ENCODE measurements around the gene GALNT7.
A peak's percentile ranks its signal among the peaks of the same experiment; 100 is the strongest.
"Not testable (repeated sequence)": the region's sequence is repeated elsewhere in the genome, so short reads cannot be mapped to it uniquely, and the experiment has no call there.

The GALNT7 gene, protein sequence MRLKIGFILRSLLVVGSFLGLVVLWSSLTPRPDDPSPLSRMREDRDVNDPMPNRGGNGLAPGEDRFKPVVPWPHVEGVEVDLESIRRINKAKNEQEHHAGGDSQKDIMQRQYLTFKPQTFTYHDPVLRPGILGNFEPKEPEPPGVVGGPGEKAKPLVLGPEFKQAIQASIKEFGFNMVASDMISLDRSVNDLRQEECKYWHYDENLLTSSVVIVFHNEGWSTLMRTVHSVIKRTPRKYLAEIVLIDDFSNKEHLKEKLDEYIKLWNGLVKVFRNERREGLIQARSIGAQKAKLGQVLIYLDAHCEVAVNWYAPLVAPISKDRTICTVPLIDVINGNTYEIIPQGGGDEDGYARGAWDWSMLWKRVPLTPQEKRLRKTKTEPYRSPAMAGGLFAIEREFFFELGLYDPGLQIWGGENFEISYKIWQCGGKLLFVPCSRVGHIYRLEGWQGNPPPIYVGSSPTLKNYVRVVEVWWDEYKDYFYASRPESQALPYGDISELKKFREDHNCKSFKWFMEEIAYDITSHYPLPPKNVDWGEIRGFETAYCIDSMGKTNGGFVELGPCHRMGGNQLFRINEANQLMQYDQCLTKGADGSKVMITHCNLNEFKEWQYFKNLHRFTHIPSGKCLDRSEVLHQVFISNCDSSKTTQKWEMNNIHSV

DNA sequence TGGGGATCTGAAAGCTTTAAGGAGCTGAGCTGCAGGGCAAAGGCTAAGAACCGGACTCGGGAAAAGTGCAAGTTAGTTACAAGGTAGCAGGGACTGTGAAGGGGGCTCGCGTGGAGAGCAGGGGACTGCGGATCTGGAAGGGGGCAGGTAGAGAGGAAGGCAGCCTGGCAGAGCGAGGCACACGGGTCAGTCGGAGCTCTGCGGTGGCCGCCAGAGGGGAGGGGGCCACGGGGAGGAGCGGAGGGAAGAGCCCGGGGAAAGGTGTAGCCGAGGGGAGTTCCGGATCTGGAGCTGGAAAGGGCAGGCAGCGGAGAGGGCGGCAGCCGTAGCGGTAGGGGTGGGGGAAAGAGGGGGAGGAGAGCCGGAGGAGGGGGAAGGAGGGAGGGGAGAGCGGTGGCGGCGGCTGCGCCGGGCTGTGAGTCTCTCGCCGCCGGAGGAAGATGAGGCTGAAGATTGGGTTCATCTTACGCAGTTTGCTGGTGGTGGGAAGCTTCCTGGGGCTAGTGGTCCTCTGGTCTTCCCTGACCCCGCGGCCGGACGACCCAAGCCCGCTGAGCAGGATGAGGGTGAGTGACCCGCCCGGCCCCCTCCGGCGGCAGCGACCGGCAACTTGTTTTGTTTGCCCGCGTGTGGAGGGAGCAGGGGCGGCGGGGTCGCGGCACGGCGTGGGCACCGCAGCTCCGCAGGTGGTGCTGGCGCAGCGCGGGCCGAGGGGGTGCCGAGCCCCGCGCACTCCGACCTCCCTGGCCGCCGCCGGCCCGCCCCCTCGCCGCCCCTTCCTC lies at the start of gene GALNT7:
Gene GALNT7, plus strand, starts transcription at position 416 of the 782 bp plus-strand sequence. Its CDS starts 25 bp downstream, at position 441.
- peak; percentile 78 for DNase-seq

DNA sequence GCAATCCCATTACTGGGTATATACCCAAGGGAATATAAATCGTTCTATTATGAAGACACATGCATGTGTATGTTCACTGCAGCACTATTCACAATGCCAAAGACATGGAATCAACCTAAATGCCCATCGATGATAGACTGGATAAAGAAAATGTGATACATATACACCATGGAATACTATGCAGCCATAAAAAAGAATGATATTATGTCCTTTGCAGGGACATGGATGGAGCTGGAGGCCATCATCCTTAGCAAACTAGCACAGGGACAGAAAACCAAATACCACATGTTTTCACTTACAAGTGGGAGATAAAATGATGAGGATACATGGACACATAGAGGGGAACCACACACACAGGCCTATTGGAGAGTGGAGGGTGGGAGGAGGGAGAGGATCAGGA lies 49.8 kb upstream of the GALNT7 start:
- DNase-seq, result not testable (repeated sequence)

DNA sequence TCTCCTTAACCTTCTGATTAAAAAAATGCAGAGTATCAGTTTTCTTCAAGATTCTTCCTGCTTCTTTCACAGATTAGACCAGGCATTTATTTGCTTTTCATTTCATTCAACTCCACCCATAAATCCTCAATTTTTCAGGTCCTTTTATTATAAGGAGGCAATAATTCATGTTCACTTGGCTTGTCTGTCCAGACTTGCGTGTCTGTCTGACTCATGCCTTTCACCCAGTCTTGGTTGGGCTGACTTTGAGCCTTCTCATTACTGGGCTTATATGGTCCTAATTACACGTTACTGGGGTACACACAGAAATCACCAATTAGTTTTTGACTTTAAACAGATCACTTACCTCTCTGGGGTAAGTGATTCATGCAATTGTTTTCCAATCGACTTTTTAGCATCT lies 48.8 kb upstream of the GALNT7 start:
- no peak for DNase-seq

DNA sequence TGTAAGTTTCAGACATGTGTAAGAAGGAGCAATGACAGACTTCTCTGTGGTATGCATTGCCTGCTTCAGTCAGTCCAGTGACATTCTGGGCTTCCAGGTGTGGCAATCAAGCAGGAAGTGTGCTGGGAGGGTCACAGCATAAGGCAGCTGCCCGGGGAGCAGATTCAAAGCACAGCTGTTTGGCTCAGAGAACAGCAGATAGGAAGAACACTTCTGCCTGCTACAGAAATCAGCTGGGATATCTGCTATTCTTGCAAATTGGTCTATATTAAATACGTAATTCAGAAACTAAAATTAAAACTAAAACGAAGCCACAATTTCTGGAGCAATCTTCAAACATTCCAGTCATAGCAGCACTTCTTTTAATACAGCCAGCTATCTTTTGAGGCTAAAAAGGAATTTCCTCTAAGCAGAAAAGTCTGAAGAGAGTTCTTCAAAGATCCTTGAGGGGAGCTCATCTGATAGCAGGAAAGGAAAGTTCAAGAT lies 47.5 kb upstream of the GALNT7 start:
- peak; percentile 8 for DNase-seq

DNA sequence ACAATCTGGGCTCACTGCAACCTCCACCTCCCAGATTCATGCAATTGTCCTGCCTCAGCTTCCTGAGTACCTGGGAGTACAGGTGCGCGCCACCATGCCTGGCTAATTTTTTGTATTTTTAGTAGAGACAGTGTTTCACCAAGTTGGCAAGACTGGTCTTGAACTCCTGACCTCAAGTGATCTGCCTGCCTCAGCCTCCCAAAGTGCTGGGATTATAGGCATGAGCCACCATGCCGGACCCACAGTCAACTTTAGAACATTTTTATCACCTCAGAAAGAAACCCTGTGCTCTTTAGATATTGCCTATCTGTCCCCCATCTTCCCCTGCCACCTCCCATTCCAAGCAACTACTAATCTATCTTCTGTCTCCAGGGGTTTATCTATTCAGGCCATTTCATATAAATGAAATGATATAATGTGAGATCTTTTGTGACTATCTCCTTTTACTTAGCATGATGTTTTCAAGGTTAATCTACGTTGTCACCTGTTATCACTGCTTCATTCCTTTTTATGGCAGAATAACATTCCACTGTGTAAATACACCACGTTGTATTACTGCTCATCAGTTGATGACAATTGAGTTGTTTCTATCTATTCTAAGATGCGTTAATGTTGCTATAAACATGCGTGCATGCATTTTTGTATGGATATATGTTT lies 44.3 kb upstream of the GALNT7 start:
- no peak for DNase-seq

DNA sequence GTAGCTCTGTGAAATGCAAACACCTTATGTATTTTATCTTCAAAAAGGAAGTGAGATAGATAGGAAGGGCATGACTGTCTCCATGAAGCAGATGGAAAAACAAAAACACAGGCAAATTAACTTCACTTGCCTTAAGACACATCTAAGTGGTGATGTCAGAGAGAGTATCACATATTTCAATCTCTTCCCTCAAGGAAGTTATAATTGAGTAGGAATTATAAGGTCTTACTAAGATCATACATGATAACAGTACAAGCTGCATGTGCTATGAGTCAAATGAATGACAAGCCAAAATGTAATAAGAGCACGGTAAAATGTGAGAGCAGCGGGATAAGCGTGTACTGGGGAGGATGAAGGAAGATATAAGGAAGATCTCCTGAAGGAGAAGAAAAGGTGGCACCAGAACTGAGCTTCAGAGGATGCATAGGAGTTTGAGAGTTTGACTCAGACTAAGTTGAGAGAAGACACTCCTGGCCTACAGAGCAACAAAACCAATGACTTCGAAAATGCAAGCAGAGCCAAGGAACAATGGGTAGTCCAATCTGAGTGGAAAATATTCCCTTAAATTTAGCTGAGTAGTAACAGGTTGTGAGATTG lies 43.3 kb upstream of the GALNT7 start:
- DNase-seq, result no peak

DNA sequence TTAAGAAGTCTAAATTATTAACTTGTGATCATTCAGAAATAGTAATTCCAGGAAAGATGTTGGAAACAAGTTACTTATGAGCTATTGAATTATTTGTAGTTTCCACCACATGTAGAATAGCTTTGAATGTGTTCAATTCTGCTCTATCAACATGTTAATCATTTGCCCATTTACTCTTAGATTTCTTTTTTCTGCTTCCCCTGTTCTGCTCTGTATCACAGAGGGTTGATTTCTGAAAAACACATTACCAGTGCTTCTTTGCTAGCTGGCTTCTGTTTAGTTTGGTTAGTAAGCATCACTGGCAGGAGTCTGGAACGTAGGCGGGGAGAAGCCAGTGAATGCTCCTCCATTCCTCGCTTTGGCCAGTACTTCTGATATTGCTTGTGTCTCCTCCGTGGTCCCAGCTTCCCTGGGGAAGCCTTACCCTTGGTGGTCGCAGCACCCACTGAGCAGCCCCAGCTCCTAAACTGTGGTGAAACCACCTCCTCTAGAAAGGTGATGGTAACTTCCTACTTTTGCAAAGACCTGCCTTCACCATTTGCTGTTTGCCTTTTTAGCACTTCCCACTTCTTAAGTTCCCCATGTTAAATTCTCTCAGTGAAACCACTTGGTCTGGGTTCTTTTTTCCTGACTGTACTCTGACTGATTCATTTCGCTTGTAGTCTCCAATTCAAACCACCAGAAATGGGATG lies 40.3 kb upstream of the GALNT7 start:
- no peak for DNase-seq

DNA sequence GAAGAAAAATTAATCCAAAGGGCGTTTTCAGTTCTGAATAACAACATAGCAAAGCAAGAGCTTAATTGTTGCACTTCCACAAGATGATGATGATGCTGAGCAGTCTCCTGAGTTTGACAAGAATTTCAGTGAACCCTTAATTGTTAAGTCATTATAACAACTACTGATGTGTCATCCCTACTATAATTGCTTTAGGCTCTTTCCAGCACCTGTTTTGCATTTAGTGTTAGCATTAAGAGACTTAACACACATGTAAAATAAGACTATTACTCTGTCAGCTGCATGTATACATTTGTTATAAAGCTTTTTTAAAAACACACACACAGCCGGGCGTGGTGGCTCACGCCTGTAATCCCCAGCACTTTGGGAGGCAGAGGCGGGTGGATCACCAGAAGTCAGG lies 37.9 kb upstream of the GALNT7 start:
- DNase-seq, result no peak

DNA sequence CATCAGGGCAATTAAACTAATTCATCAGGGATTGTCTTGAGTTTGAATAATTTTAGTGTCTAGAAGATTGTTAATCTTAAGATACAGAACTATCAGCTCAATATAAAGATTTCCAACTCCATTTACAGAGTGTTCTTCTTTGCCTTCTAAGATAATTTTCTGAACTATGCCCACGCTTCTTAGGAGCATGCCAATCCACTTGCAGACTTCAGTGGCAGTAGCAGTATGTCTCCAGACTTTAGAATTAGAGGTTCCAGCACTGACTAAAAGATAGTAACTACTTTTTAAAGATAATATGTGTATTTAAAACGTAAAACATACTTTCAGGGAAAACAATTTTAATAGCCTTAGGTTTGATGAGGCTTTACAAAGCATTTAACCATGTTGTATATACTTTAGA lies 34.2 kb upstream of the GALNT7 start:
- DNase-seq, result no peak

DNA sequence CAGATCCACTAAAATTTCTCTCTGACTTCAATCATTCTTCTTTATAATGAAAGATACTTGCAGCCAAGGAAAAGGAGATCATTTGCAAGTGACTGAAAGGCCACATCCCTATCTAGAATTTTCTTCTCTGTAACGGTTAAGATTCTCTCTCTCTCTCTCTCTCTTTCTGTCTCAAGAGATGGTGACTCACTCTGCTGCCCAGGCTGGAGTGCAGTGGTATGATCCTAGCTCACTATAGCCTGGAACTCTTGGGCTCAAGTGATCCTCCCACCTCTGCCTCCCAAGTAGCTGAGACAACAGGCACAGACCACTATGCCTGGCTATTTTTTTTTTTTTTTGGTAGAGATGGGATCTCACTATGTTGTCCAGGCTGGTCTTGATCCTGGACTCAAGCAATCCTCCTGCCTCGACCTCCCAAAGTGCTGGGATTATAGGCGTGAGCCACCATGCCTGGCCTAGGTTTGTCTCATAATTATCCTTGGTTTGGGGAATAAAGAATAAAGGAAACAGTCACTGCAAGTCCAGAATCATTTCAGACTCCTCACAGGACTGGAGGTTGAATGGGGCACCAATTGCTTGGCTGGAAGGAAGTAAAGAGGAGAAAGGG lies 33.3 kb upstream of the GALNT7 start:
- peak; percentile 28 for DNase-seq

DNA sequence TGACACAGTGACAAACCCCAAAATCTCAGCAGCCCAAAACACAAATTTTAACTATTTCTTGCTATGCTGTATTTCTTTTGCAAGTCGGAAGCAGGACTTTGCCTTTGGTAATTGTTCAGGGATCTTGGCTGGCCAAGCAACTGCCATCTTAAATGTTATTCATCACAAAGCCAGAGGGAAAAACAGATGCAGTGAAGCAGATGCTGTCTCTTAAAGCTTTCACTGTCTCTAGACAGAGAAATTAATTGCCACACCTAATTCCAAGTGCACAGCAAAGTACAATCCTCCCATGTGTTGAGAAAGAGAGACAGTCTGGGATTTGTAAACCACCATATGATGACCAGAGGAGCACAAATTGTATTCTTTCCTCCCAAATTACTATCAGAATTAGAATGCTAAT lies 30.0 kb upstream of the GALNT7 start:
- DNase-seq, result no peak

DNA sequence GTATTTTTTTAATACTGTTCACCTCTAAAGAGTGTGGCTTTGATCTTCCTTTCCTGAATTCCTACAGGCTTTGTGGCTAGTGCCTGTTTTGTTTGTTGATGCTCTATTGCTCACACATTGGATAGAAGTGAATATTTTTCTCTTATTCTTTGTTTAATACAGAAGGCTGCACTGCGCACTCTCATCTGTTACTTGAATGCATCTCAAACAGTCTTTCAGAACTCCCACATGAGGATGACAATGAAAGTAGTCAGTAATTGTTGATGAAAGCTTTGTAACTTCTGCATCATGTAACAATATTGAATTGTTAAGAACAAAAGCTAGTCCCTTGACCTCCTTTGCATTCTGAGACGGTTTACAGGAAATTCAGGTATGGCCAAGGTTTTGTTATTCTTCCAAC lies 29.1 kb upstream of the GALNT7 start:
- DNase-seq, result peak; percentile 32

DNA sequence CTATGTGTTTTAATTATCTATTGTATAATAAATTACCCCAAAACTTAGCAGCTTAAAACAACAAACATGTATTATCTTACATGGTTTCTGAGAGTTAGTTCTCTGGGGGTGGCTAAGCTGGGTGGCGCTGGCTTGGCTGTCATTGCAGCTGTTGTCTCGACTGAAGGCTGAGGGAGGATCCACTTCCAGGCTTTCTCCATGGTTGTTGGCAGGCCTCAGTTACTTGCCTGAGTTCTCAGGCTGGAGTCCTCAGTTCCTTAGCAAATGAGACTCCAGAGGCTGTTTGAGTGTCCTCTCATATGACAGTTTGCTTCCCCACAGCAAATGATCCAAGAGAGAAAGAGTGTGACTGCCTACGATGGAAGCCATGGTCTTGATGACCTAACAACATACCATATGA lies 23.5 kb upstream of the GALNT7 start:
- no peak for DNase-seq

DNA sequence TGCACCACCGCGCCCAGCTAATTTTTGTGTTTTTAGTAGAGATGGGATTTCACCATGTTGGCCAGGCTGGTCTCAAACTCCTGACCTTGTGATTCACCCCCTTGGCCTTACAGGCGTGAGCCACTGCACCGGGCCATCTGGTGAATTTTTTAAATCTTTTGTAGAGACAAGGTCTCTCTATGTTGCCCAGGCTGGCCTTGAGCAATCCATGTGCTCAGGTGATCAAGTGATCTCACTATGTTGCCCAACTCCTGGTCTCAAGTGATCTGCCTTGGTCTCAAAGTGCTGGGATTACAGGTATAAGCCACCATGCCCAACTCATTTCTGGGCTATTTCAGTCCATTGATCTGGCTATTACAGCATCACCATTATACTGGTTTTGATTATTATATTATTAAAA lies 22.2 kb upstream of the GALNT7 start:
- DNase-seq, result no peak

DNA sequence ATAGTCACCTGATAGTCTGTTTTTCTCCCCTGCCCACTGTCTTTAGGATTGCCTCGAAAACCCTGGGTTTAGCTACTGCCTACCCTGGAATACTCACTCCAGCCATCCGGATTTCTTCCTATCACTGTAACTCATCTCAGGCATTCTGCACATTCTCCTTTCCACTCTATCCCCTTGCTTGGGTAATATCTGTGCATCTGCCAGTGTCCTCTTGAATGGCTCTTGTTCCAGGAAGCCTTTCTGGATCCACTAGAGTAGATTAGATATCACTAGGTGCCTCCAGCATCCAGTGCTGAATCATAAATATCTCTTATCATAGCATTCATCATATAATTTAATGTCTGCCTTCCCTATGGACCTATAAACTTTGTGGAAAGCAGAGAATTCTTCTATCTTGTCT lies 17.1 kb upstream of the GALNT7 start:
- no peak for DNase-seq

DNA sequence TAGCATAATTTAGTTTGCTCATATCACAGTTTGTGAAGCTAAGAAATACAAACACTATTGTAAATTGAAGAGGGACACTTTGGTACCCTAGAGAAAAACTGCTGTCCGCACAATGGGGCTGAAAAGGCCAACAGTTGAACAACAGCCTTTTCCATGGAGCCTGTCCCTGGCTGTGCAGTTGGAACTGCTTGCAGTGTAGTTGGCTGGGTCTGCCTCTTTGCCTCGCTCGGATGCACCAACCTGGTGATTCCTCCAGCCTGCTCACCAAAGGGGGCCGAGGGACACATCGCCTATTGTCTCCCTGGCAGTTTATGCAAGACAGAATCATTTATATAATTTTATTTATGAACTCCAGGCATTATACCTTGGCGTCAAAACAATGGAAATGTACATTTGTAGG lies 16.5 kb upstream of the GALNT7 start:
- DNase-seq, result no peak

DNA sequence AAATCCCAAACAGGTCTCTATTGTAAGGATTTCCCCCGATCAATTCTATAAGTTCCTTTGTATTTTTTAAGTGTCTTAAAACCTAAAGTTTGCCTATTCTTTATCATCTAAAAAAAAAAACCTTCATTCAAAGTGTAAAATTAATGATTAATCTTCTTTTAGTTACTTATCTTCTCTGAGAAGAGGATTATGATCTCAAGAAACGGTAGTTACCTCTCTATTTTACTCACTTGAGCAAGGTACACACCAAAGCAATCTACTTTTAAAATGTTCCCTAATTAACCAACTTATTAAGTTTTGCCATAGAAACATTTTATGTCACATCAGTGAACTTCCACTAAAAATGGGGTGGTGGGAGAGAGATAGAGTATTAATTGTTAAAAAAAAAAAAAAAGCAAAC lies 15.2 kb upstream of the GALNT7 start:
- no peak for DNase-seq

DNA sequence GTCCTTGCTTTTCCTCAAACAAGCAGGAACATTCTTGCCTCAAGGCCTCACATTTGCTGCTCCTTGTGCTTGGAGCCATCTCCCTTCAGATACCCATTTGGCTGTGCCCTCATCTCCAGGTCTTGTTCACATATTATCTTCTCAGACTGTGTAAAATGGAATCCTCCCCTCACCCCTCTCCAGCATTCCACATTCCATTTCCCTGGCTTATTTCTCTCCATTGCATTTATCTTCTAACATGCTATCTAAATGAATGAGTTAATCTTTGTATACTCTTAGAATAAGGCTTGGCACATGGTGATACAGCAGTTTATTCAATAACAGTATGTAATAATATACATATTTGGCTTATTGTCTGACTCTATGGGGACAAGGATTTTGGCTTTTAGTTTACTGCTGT lies 8.8 kb upstream of the GALNT7 start:
- DNase-seq, result no peak

DNA sequence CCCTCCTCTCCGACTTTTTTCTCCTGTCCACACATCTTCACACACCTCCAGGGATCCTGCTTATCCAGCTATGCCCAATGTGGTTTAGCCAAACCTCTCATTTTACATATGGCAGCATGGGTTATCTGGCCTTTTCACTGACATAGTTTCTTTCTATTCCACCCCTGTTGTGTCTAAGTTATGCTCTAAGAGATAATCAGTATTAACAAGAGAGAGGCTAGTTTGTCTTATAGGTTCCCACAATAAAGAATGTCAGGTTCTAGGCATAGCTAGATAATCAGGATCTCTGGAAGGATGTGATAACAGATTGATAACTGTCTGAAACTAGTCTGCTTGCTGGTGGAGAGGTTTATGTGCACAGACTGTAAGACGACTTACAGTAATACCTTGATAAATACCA lies 7.7 kb upstream of the GALNT7 start:
- DNase-seq, result no peak

DNA sequence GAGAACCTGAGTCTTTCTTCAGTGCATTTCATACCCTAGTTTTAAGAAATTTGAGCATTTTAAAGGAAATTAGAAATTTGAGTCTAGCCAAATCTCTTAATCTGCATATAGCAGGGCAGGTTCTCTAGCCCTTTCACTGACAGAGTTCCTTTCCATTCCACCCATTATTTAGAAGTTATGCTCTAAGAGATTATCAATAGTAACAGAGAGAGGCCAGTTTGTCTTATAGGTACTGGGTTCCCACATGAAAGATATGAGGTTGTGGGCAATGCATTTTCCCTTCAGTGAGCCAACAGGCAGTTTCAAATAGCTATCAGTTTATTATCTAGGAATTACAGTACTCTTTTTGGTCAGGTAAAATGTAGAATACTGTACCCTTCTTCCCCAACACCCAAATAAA lies 7.3 kb upstream of the GALNT7 start:
- no peak for DNase-seq

DNA sequence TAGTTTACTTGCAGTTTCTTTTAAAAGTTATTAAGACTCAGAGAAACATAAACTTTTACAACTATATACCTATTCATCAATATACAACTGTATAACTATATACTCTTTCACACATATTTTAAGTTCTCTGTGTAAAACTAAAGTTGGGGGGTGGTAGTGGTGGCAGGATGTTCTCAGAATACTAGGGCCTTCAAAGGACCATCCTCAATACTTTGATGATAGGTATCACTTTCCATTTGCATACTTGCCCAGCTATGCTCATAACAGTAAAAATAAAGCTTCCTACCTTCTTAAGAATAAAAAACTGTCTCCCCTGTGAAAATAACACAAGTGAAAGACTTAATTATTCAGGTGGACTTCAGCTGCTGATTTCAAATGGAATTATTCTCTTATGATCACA lies 2.9 kb upstream of the GALNT7 start:
- no peak for DNase-seq

DNA sequence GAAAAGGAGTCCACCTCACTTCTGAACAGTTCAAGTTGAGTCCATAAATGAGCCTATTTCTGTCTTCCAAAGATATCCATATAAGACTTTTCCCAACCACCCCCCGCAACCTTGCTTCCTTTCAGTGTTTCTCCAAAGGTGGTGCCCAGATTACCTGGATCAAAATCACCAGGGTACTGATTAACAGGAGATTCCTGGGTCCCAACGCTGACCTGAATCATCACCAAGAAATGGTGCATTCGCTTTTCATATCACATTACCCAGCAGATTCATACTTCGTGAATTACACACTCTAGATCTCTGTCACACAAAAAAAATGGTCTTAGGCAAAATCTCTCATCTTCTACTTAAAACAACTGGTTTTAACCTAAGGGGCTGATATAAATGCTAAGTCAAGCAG lies 2.1 kb upstream of the GALNT7 start:
- no peak for DNase-seq
